Hepatocyte (in vitro differentiated cells): ENCODE results near the gene G6PC2.
"Not testable (repeated sequence)": the region's sequence is repeated elsewhere in the genome, so short reads cannot be mapped to it uniquely, and the experiment has no call there.

ENCODE experiments used
- CTCF ChIP-seq: fragments of 200-600 bp; sonication (generic); IDR thresholded peaks from 2 replicates; pipeline ENCODE4 v1.5.1; 2016; ENCODE audit warnings: antibody characterized with exemption, mild to moderate bottlenecking; ENCODE audit not compliant: poor library complexity
- EZH2phosphoT487 ChIP-seq: fragments of 200-600 bp; sonication (generic); IDR thresholded peaks from one replicate; pipeline ENCODE4 v1.6.1; 2018; ENCODE audit warnings: antibody characterized with exemption, mild to moderate bottlenecking, low read depth, moderate library complexity; ENCODE audit not compliant: unreplicated experiment, severe bottlenecking

GRCh38 chr2:168870369-168870768 lies 30.7 kb upstream of the G6PC2 start:
- TF ChIP-seq CTCF, EZH2phosphoT487: not testable (repeated sequence)
